Gastrocnemius medialis (tissue), 4 donors: ENCODE data around the gene MYD88.

ENCODE experiments used
- CTCF ChIP-seq, 5 experiments: fragments of 450-650 bp in 3 of 5; fragments of 200-600 bp in 2 of 5; sonication (generic) in 2 of 5; IDR thresholded peaks in 4 of 5; conservative IDR thresholded peaks in 1 of 5; 1 replicate in 4 of 5; 2 replicates in 1 of 5; pipeline ENCODE4 v1.5.1; 2016 to 2019; ENCODE audit warnings: antibody characterized with exemption in 5 of 5, mild to moderate bottlenecking in 3 of 5, moderate library complexity in 3 of 5
- POLR2A ChIP-seq, 2 donors: fragments of 450-650 bp; IDR thresholded peaks; one replicate each; pipeline ENCODE4 v1.6.1; 2017; ENCODE audit warnings: antibody characterized with exemption in 2 of 2, mild to moderate bottlenecking in 2 of 2, moderate library complexity in 2 of 2

GRCh38 chr3:38125305-38126120, 12.9 kb upstream of the MYD88 start:
- TF ChIP-seq POLR2A (IDR thresholded peaks at IDR 0.05), result no peak
- TF ChIP-seq CTCF (IDR thresholded peaks at IDR 0.05 in 4 of 5, conservative IDR thresholded peaks at IDR 0.05 in 1 of 5), result no peak
